RWPE2 (cell line): ENCODE measurements around the gene SLC35D2.
"Not testable (repeated sequence)": the region's sequence is repeated elsewhere in the genome, so short reads cannot be mapped to it uniquely, and the experiment has no call there.

ENCODE experiments used
- ATAC-seq: fragments of 200-7000 bp; cut with Tn5 transposase; 3 replicates; pipeline ENCODE4 v1.9.1; 2021; ENCODE audit warnings: low read depth
- DNase-seq: peaks from one replicate; pipeline ENCODE4 v3.0.0-alpha.2; 2020; ENCODE audit warnings: low spot score
- H3K27ac ChIP-seq: fragments of 450-650 bp; 2 replicates; pipeline ENCODE4 v1.5.1; 2017; ENCODE audit warnings: mild to moderate bottlenecking; ENCODE audit not compliant: poor library complexity, severe bottlenecking
- H3K27me3 ChIP-seq: fragments of 250-450 bp; sonication (Bioruptor Pico); 2 replicates; pipeline ENCODE4 v1.5.1; 2021; ENCODE audit warnings: mild to moderate bottlenecking, moderate library complexity; ENCODE audit not compliant: insufficient read depth, poor library complexity, severe bottlenecking
- H3K36me3 ChIP-seq: fragments of 250-450 bp; sonication (Bioruptor Pico); 2 replicates; pipeline ENCODE4 v1.5.1; 2020; ENCODE audit warnings: low read depth, mild to moderate bottlenecking, moderate library complexity
- H3K4me1 ChIP-seq: fragments of 250-450 bp; sonication (Bioruptor Pico); 2 replicates; pipeline ENCODE4 v1.5.1; 2021; ENCODE audit warnings: mild to moderate bottlenecking, moderate library complexity; ENCODE audit not compliant: insufficient read depth, poor library complexity, severe bottlenecking
- H3K4me3 ChIP-seq: fragments of 250-450 bp; sonication (Bioruptor Pico); 2 replicates; pipeline ENCODE4 v1.5.1; 2021; ENCODE audit warnings: mild to moderate bottlenecking, moderate library complexity; ENCODE audit not compliant: severe bottlenecking
- H3K9me3 ChIP-seq: fragments of 250-450 bp; sonication (Bioruptor Pico); 2 replicates; pipeline ENCODE4 v1.5.1; 2021; ENCODE audit warnings: mild to moderate bottlenecking, moderate library complexity; ENCODE audit not compliant: severe bottlenecking
- TF ChIP-seq, protein P1 (sequence below): fragments of 450-650 bp; IDR thresholded peaks from one replicate; pipeline ENCODE4 v1.5.1; 2017; ENCODE audit warnings: mild to moderate bottlenecking, moderate library complexity; ENCODE audit not compliant: poor library complexity, severe bottlenecking

The SLC35D2 gene

DNA sequence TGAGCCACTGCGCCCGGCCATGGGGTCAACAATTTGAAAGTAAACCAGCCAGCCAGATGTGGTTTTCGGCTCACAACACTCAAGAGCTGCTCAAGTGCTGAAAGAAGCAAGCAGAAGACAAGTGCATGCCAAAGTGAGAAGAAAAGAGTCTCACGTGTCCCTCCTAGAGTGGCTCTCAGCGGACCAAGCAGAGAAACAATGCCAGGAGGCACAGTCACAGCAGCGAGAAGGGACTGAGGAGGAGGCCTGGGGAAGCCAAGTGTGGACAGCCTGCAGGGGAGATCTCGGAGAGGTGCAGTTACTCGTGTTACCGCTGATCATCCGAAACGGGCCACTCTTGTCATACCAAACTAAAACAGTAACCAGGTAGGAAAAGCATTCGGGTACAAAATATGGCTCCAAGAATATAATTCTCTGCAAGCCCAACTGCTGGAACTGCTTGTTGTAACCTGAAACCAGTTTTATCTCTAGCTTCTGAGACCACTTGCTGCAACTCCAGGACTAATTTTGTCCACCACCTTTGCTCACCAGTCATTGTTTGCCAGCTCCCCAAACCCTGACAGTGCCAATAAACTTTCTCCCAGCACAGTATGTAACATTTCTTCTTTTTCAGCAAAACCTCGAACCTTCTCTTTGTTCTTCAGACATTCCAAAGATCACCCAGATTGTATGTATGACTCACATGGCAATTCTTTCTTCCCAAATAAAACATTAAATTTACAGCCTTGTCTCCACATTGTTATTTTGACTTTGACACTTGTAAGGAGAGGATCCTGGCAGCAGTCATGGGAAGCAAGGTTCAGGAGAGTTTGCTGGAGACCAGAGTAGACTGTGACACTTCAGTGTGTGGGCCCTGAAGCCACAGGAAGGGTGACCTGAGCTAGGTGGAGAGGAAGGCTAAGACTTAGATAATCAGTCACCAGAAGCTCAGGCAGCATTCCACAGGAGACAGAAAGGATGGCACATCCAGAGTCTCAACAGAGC lies 6.3 kb downstream of the SLC35D2 start:
- peaks cover 8% of the 10 kb centered on the region for H3K4me1 ChIP-seq
- no peak overlapping the region for H3K4me3 ChIP-seq
- ATAC-seq = peak; percentile 70
- no peaks in the 10 kb centered on the region for H3K27me3 ChIP-seq
- TF ChIP-seq, protein P1, sequence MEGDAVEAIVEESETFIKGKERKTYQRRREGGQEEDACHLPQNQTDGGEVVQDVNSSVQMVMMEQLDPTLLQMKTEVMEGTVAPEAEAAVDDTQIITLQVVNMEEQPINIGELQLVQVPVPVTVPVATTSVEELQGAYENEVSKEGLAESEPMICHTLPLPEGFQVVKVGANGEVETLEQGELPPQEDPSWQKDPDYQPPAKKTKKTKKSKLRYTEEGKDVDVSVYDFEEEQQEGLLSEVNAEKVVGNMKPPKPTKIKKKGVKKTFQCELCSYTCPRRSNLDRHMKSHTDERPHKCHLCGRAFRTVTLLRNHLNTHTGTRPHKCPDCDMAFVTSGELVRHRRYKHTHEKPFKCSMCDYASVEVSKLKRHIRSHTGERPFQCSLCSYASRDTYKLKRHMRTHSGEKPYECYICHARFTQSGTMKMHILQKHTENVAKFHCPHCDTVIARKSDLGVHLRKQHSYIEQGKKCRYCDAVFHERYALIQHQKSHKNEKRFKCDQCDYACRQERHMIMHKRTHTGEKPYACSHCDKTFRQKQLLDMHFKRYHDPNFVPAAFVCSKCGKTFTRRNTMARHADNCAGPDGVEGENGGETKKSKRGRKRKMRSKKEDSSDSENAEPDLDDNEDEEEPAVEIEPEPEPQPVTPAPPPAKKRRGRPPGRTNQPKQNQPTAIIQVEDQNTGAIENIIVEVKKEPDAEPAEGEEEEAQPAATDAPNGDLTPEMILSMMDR = no peak
- no peak for DNase-seq
- H3K36me3 ChIP-seq = no peaks in the 10 kb centered on the region
- H3K9me3 ChIP-seq = no peaks in the 10 kb centered on the region
- H3K27ac ChIP-seq = peak overlapping the region; percentile 34

DNA sequence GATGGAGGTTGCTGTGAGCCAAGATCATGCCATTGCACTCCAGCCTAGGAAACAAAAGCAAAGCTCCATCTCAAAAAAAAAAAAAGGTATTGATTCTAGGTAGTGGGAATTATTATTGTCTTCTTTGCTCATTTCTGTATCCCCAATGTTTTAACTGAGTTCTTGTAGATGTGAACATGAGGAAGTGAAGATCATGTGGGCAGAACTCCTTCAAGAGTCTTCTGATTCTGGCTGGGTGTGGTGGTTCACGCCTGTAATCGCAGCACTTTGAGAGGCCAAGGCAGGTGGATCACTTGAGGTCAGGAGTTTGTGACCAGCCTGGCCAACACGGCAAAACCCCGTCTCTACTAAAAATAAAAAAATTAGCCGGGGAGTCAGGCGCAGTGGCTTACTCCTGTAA lies 8.0 kb downstream of the SLC35D2 start:
- not testable (repeated sequence) for DNase-seq, H3K27ac ChIP-seq, ATAC-seq, H3K4me3 ChIP-seq, H3K9me3 ChIP-seq, H3K27me3 ChIP-seq, H3K4me1 ChIP-seq, H3K36me3 ChIP-seq

DNA sequence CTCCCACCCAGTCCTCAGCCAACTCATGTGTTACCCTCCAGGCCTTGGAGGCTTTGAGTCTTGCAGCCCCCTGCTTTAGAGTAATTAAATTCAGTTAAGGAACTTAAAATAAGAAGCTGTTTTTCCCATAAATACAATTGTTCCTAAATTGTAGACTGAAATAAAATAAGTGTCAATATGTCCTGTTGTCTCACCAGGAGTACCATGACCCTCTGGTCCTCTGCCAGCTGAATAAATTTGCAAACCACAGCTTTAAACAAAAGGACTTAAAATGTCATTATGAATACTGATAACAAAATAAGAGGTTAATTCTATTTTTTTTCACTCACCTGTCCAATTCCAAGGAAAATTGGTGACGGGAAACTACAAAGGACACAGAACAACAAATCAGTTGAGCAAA lies 15.6 kb downstream of the SLC35D2 start:
- DNase-seq (no peak), ATAC-seq (no peak)
- Histone ChIP-seq H3K36me3 (peaks cover 13% of the 10 kb centered on the region; the same call in 1 of the 2 replicates), H3K27ac (no peak overlapping the region), H3K27me3 (no peaks in the 10 kb centered on the region), H3K9me3 (no peaks in the 10 kb centered on the region), H3K4me1 (no peaks in the 10 kb centered on the region), H3K4me3 (no peak overlapping the region)
- TF ChIP-seq, protein P1 = no peak

- ATAC-seq (no peak), DNase-seq (no peak)
- TF ChIP-seq, protein P1 = no peak
These were observed 20.1 kb downstream of the SLC35D2 start for GRCh38 chr9:96363175-96363967.

GRCh38 chr9:96362119-96362518 lies 21.4 kb downstream of the SLC35D2 start:
- H3K4me3 ChIP-seq, H3K9me3 ChIP-seq, H3K4me1 ChIP-seq, H3K27ac ChIP-seq, ATAC-seq, DNase-seq, H3K27me3 ChIP-seq: not testable (repeated sequence)
- H3K36me3 ChIP-seq = peaks cover 30% of the 10 kb centered on the region

More at GRCh38 chr9:96363175-96363967, 20.1 kb downstream of the SLC35D2 start:
- Histone ChIP-seq H3K27ac (no peak overlapping the region), H3K9me3 (no peaks in the 10 kb centered on the region), H3K4me3 (no peak overlapping the region), H3K27me3 (no peaks in the 10 kb centered on the region), H3K4me1 (no peaks in the 10 kb centered on the region), H3K36me3 (peaks cover 21% of the 10 kb centered on the region)
